ENCODE measurements around the gene NDC1. TPM values are rescaled to one million over a fixed set of nuclear protein-coding genes. Genes with fewer than 3 reads are reported as not detected.
"Not testable (repeated sequence)": the region's sequence is repeated elsewhere in the genome, so short reads cannot be mapped to it uniquely, and the experiment has no call there.

Gene NDC1
- total RNA-seq, 1 donor from 2014 or later, result 40.9 TPM

DNA sequence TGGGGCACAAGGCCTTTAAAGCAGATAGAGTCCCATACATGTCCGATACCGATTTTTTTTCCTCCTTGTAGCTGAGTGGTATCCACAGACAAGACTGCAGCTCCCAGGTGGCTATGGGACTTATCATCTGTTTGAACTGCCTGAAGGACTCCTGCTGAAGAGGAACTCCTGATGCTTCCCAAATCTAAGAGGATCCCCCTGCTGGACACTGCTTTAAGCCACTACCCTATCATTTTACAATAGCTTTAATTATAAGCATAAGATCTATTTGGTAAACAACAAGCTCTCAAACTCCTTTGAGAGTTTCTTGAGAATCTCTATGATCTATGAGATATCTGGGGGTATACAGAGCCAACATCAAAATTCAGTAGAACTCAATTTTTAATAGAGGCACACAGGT lies 11.7 kb downstream of the NDC1 start:
- no peak for DNase-seq (ENCODE audit: low read depth)
- no peak overlapping the region for H3K4me3 ChIP-seq (ENCODE audit: low read depth, low read length)
- TF ChIP-seq CTCF (conservative IDR thresholded peaks at IDR 0.05; ENCODE audit: low read depth, low read length), result peak; percentile 43

DNA sequence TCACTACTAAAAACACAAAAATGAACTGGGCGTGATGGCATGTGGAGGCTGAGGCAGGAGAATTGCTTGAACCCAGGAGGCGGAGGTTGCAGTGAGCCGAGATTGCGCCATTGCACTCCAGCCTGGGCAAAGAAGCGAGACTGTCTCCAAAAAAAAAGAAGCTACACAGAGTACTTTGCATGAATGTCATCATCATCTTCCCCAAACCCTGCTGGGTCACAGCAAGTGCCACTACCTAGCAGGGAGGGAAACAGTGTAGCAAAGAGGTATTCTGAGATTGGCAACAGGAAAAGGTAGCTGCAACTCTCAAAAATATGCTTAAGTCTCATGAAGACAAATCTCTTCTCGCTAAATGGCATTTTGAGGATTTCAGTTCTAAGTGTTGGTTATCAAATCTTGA lies 12.8 kb downstream of the NDC1 start:
- DNase-seq (ENCODE audit: low read depth), result no peak
- no peak overlapping the region for H3K4me3 ChIP-seq (ENCODE audit: low read depth, low read length)
- TF ChIP-seq CTCF (conservative IDR thresholded peaks at IDR 0.05; ENCODE audit: low read depth, low read length), result no peak

GRCh38 chr1:53822931-53823330 lies 15.2 kb downstream of the NDC1 start:
- no peak for DNase-seq (ENCODE audit: low read depth)
- TF ChIP-seq CTCF (conservative IDR thresholded peaks at IDR 0.05; ENCODE audit: low read depth, low read length), result no peak
- no peak overlapping the region for H3K4me3 ChIP-seq (ENCODE audit: low read depth, low read length)

DNA sequence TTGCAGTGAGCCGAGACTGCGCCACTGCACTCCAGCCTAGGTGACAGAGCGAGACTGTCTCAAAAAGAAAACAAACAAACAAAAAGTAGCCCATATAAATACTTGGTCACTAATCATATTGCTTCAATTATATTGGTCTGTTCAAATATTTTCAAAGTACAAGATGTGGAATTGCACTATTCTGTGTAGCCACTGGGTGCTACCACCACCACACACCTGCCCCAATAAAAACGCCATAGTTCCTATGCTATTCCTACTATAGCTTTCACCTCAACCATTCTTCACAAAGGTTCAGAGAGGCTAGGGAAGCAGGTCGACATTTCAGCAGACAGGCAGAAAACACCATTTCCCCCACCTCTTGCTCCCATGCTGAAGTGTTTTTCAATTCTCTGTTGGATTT lies 16.7 kb downstream of the NDC1 start:
- no peak overlapping the region for H3K4me3 ChIP-seq (ENCODE audit: low read depth, low read length)
- TF ChIP-seq CTCF (conservative IDR thresholded peaks at IDR 0.05; ENCODE audit: low read depth, low read length), result peak; percentile 18
- DNase-seq (ENCODE audit: low read depth), result no peak

DNA sequence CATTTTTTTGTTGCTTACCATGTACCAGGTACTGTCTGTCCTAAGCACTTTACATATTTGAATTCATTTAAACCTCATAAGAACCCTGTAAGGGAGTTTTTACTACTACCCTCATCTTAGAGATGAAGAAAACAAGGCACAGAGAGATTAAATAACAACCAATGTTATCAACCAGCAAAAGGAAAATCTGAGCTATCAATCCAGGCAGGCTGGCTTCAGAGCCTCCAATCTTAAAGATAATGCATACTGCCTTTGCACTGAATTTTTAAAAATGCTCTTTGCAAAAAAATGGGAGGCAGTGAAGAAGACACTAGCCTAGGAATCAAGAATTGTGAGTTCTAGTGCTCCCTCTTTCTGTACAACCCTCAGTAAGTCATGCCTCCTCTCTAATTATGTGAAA lies 18.7 kb downstream of the NDC1 start:
- no peak overlapping the region for H3K4me3 ChIP-seq (ENCODE audit: low read depth, low read length)
- DNase-seq (ENCODE audit: low read depth), result no peak
- no peak for TF ChIP-seq CTCF (conservative IDR thresholded peaks at IDR 0.05; ENCODE audit: low read depth, low read length)

DNA sequence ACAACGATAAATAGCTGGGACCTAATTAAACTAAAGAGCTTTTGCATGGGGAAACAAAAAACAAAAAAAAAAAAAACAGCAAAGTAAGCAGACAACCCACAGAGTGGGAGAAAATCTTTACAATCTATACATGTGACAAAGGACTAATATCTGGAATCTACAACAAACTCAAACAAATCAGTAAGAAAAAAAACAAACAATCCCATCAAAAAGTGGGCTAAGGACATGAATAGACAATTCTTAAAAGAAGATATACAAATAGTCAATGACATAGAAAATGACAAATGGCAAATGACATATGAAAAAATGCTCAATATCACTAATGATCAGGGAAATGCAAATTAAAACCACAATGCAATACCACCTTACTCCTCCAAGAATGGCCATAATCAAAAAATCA lies 21.5 kb downstream of the NDC1 start:
- H3K4me3 ChIP-seq (ENCODE audit: low read depth, low read length); DNase-seq (ENCODE audit: low read depth): not testable (repeated sequence)

GRCh38 chr1:53815484-53815883 lies 22.6 kb downstream of the NDC1 start:
- not testable (repeated sequence) for DNase-seq (ENCODE audit: low read depth); H3K4me3 ChIP-seq (ENCODE audit: low read depth, low read length)

GRCh38 chr1:53811414-53811851 lies 26.7 kb downstream of the NDC1 start:
- DNase-seq (ENCODE audit: low read depth), result no peak
- peak; percentile 40 for TF ChIP-seq CTCF (conservative IDR thresholded peaks at IDR 0.05; ENCODE audit: low read depth, low read length)
- H3K4me3 ChIP-seq (ENCODE audit: low read depth, low read length), result no peak overlapping the region
